Gastrocnemius medialis (tissue), 4 donors: ENCODE measurements around the gene DMD. TPM values are rescaled to one million over a fixed set of nuclear protein-coding genes. Genes with fewer than 3 reads are reported as not detected.
A peak's percentile ranks its signal among the peaks of the same experiment; 100 is the strongest.

Experiments used
- ATAC-seq, 2 donors: fragments of 150-250 bp; one replicate each; pipeline ENCODE4 v1.9.1; 2016
- DNase-seq, 2 donors: peaks; one replicate each; pipeline ENCODE4 v3.0.0-alpha.2; 2019
- H3K27ac ChIP-seq, 4 donors: fragments of 200-600 bp; sonication (generic); 1 replicate in 1 of 4; 2 replicates in 3 of 4; pipeline ENCODE4 v1.5.1; 2016 to 2018; ENCODE audit warnings: mild to moderate bottlenecking in 2 of 4, moderate library complexity in 1 of 4
- H3K27me3 ChIP-seq, 3 donors: fragments of 200-600 bp; sonication (generic) in 2 of 3; 1 replicate in 1 of 3; 2 replicates in 2 of 3; pipeline versions ENCODE4 v1.5.1 to v1.6.0; 2016 to 2019; ENCODE audit warnings: mild to moderate bottlenecking in 1 of 3, moderate library complexity in 1 of 3
- H3K36me3 ChIP-seq, 2 donors: fragments of 200-600 bp; sonication (generic) in 1 of 2; one replicate each; pipeline ENCODE4 v1.5.1; 2017 to 2018
- H3K4me1 ChIP-seq, 2 donors: fragments of 200-600 bp; sonication (generic) in 1 of 2; one replicate each; pipeline ENCODE4 v1.5.1; 2016 to 2017; ENCODE audit warnings: mild to moderate bottlenecking in 2 of 2
- H3K4me3 ChIP-seq, 4 donors: fragments of 200-600 bp; sonication (generic) in 3 of 4; 1 replicate in 1 of 4; 2 replicates in 3 of 4; pipeline ENCODE4 v1.5.1; 2016 to 2019; ENCODE audit warnings: mild to moderate bottlenecking in 2 of 4
- H3K9me3 ChIP-seq, 3 donors: fragments of 200-600 bp; sonication (generic) in 2 of 3; 1 replicate in 1 of 3; 2 replicates in 2 of 3; pipeline ENCODE4 v1.5.1; 2016 to 2019
- POLR2A ChIP-seq, 2 donors: fragments of 450-650 bp; IDR thresholded peaks; one replicate each; pipeline ENCODE4 v1.6.1; 2017; ENCODE audit warnings: antibody characterized with exemption in 2 of 2, mild to moderate bottlenecking in 2 of 2, moderate library complexity in 2 of 2
- in situ Hi-C, 4 donors: fragments of 200-750 bp; cut with MboI; loops; one replicate each; pipeline versions ENCODE4 v1.15.0 to v1.8.0; 2017; ENCODE audit warnings: low sequenced_read_pairs in 4 of 4
- intact Hi-C: fragments of 100-400 bp; cut with DNase I; formaldehyde crosslinking; loops from one replicate; pipeline ENCODE4 v1.15.1; 2023; ENCODE audit warnings: low total_unique reads
- total RNA-seq, 4 donors: library from RNA; depleted of rRNA; stranded (reverse); fragments of >200 nt; gene quantifications; one replicate each; pipeline versions ENCODE4 v1.1.0 to v1.2.3, GENCODE V29; 2016
- TF ChIP-seq, protein P1 (sequence below), 5 experiments: fragments of 450-650 bp in 3 of 5; fragments of 200-600 bp in 2 of 5; sonication (generic) in 2 of 5; IDR thresholded peaks in 4 of 5; conservative IDR thresholded peaks in 1 of 5; 1 replicate in 4 of 5; 2 replicates in 1 of 5; pipeline ENCODE4 v1.5.1; 2016 to 2019; ENCODE audit warnings: antibody characterized with exemption in 5 of 5, mild to moderate bottlenecking in 3 of 5, moderate library complexity in 3 of 5

The DMD gene
- total RNA-seq, 4 donors from 2014 or later, result 53.5 to 201 (median 98.9) TPM

DNA sequence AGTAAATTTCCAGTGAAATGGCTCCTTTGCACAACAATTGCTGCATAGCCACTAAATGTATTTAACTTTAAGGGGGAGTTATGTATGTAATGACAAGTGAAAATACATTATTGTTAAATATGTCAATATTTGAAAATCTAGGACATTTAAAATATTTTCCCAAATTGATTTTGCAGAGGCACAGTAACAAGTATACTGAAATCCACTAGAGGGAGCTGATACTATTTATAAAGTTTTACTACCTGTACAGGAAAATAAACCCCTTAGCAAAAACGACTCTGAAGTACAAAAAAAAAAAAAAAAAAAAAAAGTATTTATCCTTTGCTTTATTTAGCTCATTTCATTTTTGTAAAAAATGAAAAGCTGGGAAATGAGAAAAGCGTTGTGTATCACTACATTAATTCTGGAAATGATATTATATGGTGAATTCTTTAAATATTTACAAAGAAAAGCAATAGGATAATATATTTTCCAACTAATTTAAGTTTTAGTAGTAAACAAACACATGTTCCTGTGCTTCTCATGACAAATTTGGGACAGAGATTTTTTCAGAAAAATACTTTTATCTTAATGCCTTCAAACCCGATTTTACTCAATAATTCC is 727.7 kb downstream of the DMD start:
- intact Hi-C loops, result no loop called here
- Histone ChIP-seq H3K4me3 (no peak overlapping the region), H3K27ac (no peak overlapping the region), H3K36me3 (no peaks in the 10 kb centered on the region), H3K27me3 (no peaks in the 10 kb centered on the region), H3K9me3 (no peaks in the 10 kb centered on the region), H3K4me1 (no peaks in the 10 kb centered on the region)
- in situ Hi-C loops, result no loop called here
- ATAC-seq (no peak), DNase-seq (no peak)
- TF ChIP-seq POLR2A (IDR thresholded peaks at IDR 0.05), result no peak
- TF ChIP-seq, protein P1, sequence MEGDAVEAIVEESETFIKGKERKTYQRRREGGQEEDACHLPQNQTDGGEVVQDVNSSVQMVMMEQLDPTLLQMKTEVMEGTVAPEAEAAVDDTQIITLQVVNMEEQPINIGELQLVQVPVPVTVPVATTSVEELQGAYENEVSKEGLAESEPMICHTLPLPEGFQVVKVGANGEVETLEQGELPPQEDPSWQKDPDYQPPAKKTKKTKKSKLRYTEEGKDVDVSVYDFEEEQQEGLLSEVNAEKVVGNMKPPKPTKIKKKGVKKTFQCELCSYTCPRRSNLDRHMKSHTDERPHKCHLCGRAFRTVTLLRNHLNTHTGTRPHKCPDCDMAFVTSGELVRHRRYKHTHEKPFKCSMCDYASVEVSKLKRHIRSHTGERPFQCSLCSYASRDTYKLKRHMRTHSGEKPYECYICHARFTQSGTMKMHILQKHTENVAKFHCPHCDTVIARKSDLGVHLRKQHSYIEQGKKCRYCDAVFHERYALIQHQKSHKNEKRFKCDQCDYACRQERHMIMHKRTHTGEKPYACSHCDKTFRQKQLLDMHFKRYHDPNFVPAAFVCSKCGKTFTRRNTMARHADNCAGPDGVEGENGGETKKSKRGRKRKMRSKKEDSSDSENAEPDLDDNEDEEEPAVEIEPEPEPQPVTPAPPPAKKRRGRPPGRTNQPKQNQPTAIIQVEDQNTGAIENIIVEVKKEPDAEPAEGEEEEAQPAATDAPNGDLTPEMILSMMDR (IDR thresholded peaks at IDR 0.05 in 4 of 5, conservative IDR thresholded peaks at IDR 0.05 in 1 of 5), result peak in 1 of 5 experiments; percentile 23

DNA sequence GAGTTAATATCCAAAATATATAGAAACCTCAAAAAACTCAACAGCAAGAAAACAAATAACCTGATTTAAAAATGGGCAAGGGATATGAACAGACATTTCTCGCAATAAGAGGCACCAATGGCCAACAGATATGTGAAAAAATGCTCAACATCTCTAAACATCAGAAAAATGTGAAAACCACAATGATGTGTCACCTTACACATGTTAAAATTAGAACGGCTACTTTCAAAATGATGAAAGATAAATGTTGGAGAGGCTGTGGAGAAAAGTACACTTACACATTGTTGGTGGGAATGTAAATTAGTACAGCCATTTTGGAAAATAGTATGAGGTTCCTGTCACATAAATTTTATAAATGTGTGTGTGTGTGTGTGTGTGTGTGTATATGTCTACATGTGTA is 731.3 kb downstream of the DMD start:
- H3K27ac ChIP-seq, result no peak overlapping the region
- DNase-seq (no peak), ATAC-seq (no peak)
- no peak for TF ChIP-seq POLR2A (IDR thresholded peaks at IDR 0.05)
- TF ChIP-seq, protein P1 (IDR thresholded peaks at IDR 0.05 in 4 of 5, conservative IDR thresholded peaks at IDR 0.05 in 1 of 5), result no peak
- H3K36me3 ChIP-seq, result no peaks in the 10 kb centered on the region
- H3K4me1 ChIP-seq, result no peaks in the 10 kb centered on the region
- no peak overlapping the region for H3K4me3 ChIP-seq
- intact Hi-C loops (no loop called here), in situ Hi-C loops (no loop called here)
- H3K9me3 ChIP-seq, result no peaks in the 10 kb centered on the region
- H3K27me3 ChIP-seq, result no peaks in the 10 kb centered on the region

DNA sequence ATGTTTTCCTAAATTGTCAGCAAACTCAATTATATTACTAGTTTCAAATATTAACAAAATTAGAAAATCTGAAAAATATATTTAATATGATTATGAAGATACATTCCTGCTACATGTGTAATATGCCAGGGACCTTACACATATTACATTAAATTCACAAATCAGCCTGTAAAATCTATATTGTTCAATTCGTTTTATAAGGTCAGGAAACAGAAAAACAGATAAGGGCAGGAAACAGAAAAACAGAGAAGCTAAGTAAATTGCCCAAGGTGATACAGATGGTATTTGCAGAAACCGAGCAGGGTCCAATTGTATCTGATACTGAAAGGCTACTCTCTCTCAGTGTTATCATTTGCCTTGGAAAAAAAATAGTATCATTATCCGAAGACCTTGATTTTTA is 739.0 kb downstream of the DMD start:
- TF ChIP-seq, protein P1 (IDR thresholded peaks at IDR 0.05 in 4 of 5, conservative IDR thresholded peaks at IDR 0.05 in 1 of 5), result no peak
- no peak for TF ChIP-seq POLR2A (IDR thresholded peaks at IDR 0.05)
- ATAC-seq, result no peak
- Histone ChIP-seq H3K27ac (no peak overlapping the region), H3K27me3 (no peaks in the 10 kb centered on the region), H3K36me3 (no peaks in the 10 kb centered on the region), H3K9me3 (no peaks in the 10 kb centered on the region), H3K4me1 (no peaks in the 10 kb centered on the region), H3K4me3 (no peak overlapping the region)
- DNase-seq, result no peak
- intact Hi-C loops (no loop called here), in situ Hi-C loops (no loop called here)

DNA sequence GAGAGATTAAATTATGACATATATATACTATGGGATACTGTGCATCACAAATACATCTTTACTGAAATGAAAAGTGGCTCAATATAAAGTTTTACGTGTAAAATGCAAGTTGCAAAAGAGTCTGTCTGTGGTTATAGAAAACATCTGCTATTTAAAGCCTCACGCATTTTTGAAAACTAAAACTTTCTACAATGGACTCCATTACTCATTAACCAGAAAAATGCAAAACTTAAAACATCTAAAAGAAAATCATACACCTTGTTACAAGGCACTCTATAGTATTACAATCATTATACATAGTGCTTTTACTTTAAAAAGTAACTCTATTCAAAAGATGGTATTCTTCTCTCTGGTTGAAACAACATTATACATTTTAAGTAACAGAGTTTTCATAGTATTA is 755.6 kb downstream of the DMD start:
- Histone ChIP-seq H3K4me3 (no peak overlapping the region), H3K36me3 (no peaks in the 10 kb centered on the region), H3K9me3 (no peaks in the 10 kb centered on the region), H3K27me3 (no peaks in the 10 kb centered on the region), H3K4me1 (no peaks in the 10 kb centered on the region), H3K27ac (no peak overlapping the region)
- intact Hi-C loops (no loop called here), in situ Hi-C loops (no loop called here)
- ATAC-seq (no peak), DNase-seq (no peak)
- TF ChIP-seq POLR2A (IDR thresholded peaks at IDR 0.05), result no peak
- TF ChIP-seq, protein P1 (IDR thresholded peaks at IDR 0.05 in 4 of 5, conservative IDR thresholded peaks at IDR 0.05 in 1 of 5), result no peak
